Astrocyte of the hippocampus (primary cell): ENCODE measurements around the gene RIF1.
A peak's percentile ranks its signal among the peaks of the same experiment; 100 is the strongest.

ENCODE experiments used
- DNase-seq: peaks from one replicate; pipeline ENCODE4 v3.0.0; 2011; ENCODE audit warnings: low read depth, low spot score

Gene RIF1

DNA sequence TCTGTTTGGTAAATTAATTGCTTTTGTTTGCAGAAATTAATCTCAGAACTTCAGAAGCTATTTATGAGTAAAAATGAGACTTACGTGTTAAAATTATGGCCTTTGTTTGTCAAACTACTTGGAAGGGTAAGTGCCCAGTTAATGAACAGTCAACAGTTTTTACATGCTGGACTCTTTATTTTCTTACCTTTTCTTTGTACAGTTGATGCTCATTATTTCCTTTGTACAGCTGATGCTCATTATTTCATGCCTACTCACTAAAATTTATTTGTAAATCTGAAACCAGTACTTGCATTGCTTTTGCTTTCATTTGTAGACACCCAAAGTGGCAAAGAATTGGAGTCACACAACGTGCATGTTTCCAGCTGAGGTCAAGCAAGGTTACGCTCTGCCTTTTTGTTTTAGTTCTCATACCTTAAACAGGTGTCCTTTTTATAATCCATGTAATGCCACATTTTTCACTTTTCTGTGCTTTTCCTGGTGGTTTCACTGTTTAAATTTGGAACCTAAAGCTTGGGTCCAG lies 13.3 kb downstream of the RIF1 start:
- no peak for DNase-seq

DNA sequence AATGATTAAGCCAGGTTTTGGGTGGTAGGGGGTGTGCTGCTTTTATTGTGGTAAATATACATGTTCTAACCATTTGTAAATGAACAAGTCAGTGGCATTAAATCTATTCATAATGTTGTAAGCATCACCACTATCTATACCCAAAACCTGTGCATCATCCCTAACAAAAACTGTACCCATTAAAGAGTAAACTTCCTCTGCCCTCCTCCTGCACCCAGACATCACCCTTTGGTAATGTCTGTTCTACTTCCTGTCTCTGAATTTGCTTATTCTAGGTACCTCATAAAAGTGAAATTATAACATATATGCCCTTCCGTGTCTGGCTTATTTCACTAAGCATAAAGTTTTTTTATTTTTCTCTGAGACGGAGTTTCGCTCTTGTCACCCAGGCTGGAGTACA lies 14.1 kb downstream of the RIF1 start:
- DNase-seq: no peak

DNA sequence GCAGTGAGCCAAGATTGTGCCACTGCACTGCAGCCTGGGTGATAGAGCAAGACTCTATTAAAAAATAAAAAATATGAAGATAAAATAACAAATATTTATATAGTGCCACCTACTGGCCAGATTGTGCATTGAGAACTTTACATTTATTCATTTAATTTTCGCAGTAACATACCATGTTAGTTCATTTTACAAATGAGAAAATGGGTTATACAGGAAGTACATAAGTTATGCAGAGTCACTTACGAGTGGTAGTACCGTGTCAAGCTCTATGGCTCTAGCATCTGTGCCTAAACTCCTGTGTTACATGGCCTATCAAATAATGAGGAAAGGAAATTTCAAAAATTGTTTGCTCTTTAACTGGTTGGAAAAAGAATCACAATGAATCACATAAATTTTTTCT lies 27.9 kb downstream of the RIF1 start:
- peak; percentile 15 for DNase-seq

- no peak for DNase-seq
Observed at GRCh38 chr2:151438506-151438905, 28.8 kb downstream of the RIF1 start.

DNA sequence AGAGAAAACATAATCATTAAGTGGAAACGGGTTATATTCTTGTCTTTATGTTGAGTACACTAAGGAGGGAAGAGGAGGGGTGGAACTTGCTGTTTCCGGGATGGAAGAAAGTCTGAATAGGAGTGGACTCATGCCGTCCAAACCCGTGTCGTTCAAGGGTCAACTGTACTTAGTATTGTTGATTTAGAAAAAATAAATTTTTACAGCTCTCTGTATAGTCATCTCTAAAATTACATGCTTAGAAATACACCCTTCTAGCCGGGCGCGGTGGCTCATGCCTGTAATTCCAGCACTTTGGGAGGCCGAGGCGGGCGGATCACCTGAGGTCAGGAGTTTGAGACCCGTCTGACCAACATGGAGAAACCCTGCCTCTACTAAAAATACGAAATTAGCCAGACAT lies 29.4 kb downstream of the RIF1 start:
- no peak for DNase-seq

DNA sequence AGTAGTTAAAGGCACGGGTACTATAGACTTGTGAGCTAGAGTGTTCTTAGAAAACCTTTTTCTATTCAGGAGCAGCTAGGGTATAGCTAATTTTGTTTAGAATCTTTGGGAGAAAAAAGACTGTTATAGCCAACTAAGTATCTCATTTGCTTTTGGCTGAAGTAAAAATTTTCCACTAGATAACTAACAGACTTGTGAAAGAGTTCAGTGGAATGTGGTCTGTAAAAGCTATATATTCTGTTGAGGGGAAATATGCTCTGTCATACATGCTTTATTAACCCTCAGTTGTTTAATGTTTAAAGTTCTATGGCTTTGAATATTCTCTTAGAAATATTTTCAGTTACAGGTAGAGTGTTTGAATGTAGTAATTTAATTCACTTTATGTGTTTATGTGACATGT lies 49.7 kb downstream of the RIF1 start:
- DNase-seq: peak; percentile 12

DNA sequence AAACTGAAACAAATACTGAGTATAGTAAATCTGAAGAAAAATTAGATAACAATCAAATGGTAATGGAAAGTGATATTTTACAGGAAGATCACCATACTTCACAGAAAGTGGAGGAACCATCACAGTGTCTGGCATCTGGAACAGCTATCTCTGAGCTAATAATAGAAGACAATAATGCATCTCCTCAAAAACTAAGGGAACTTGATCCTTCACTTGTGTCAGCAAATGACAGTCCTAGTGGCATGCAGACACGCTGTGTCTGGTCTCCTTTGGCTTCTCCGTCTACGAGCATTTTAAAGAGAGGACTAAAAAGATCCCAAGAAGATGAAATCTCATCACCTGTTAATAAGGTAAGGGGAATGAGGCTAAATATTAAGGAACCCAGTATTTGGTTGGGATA lies 56.1 kb downstream of the RIF1 start:
- DNase-seq: no peak

GRCh38 chr2:151470556-151470955 lies 60.9 kb downstream of the RIF1 start:
- DNase-seq: no peak

DNA sequence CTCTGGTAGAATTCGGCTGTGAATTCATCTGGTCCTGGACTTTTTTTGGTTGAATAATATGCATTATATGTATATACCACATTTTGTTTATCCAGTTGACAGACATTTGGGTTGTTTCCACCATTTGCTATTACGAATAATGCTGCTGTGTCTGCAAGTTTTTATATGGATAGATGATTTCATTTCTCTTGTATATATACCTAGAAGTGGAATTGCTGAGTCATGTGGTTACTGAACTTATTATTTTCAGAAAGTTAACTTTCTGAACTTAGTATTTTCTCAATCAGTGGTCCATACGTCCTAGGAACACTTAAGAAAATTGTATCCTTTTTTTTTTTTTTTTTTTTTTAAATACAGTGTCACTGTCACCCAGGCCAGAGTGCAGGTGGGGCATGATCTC lies 63.3 kb downstream of the RIF1 start:
- DNase-seq: no peak

GRCh38 chr2:151475071-151475470 lies 65.4 kb downstream of the RIF1 start:
- DNase-seq: no peak

DNA sequence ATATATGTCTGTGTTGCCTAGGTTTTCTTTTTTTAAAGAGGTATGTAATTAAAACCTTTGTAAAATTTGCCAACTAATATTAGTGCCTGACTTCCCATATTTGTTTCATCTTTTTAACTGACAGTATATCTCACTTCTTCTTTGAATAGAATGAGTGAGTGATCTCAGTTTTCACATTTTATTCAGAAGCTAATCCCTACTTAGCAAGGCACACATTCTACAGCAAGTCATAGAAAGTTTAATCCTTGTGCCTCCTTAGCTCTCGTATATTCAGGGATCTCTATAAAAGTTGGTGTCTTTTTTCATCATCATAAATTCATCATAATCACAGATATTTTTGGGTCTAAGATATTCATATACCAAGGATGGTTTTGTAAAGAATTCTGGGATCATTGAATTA lies 66.6 kb downstream of the RIF1 start:
- no peak for DNase-seq

GRCh38 chr2:151478011-151478410 lies 68.3 kb downstream of the RIF1 start:
- DNase-seq: peak; percentile 40

DNA sequence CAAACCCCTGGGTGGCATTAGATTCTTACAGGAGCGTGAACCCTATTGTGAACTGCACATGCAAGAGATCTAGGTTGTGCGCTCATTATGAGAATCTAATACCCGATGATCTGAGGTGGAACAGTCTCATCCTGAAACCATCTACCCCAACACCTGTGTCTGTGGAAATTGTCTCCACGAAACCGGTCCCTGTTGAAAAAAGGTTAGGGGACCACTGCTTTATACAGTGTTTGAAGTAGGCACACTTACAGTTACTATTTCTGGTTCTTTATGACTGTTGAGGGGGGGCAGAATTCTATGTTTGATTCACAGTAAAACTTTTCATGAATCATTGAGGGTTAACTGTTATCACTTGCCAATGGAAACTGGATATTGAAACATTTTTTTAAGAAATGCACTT lies 72.0 kb downstream of the RIF1 start:
- DNase-seq: peak; percentile 4

GRCh38 chr2:151482171-151482725 lies 72.5 kb downstream of the RIF1 start:
- DNase-seq: peak; percentile 39

DNA sequence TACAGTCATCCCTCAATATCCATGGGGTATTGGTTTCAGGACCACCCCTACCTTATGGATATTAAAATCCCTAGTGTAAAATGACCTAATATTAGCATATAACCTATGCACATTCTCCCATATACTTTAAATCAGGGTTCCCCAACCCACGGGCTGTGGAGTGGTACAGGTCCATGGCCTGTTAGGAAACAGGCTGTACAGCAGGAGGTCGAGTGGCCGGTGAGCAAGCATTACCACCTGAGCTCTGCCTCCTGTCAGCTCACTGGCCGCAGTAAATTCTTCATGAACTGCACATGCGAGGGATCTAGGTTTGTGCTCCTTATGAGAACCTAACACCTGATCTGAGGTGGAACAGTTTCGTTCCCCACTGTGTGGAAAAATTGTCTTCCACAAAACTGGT lies 73.8 kb downstream of the RIF1 start:
- DNase-seq: no peak

DNA sequence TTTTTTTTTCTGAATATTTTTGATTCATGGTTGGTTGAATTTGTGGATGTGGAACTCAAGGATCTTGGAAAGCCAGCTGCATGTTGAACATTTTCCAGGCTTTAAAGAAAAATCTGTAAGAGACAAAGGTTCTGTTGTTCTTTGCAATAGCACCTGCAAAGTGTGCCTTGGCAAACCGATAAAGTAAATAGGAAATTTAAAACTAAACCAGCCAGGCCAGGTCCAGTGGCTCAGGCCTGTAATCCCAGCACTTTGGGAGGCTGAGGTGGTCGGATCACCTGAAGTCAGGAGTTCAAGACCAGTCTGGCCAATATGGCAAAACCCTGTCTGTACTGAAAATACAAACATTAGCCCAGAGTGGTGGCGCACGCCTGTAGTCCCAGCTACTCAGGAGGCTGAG lies 74.4 kb downstream of the RIF1 start:
- no peak for DNase-seq

GRCh38 chr2:151486053-151486452 lies 76.4 kb downstream of the RIF1 start:
- DNase-seq: no peak

DNA sequence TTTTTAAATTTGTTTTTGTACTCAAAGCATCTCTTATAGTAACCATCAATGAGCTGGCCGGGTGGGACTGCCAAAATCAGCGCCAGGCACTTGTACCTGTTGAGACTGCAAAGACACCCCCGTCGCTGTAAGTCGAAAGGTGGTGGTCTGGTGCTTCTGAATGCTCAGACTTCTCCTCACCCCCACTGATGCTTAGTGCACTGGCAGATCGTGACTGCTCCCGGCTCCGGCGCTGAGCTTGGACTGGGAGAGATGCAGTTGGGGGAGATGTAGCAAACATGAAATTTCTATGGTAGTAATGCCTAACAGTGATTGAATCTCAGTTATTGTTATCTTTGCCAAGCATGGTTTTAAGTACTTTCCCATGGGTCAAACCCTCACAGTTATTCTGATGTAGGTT lies 80.6 kb downstream of the RIF1 start:
- no peak for DNase-seq

DNA sequence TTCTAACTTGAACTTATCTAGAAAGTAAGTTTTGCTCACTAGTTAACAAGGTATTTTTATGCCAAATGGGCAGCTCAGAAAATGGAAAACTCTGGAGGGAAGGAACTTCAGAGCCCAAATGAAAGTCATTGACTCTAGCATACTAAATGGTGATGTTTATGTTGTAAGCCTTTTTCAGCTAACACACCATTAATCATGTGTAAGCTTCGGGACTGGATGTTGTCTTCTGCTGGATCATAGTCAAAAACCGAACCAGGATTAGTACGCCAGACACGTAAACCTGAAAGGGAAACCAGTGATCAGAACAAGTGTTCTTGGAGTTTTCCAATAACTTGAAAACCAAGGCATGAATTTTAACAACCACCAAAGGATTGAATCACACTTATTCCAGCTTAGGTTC lies 81.8 kb downstream of the RIF1 start:
- DNase-seq: no peak

DNA sequence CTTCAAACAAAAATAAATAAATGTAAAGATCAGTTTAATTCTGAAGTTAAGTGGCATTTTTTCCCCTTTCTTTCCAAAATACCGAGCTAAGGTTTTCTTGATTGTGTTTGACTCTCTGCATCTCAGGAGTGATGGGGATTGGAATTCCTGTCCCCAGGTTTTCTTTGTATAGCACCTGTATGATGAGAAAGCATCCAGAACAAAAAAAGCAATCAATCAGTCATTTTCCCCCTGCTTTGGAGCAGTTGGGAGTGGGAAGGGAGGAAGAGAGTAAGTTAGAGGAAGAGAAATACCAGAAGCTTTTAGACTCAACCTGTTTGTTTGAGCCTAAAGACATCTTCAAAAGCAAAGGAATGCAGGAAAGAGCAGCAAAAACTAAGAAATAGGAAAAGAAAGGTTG lies 88.5 kb downstream of the RIF1 start:
- DNase-seq: no peak

GRCh38 chr2:151506170-151506569 lies 96.5 kb downstream of the RIF1 start:
- DNase-seq: no peak

DNA sequence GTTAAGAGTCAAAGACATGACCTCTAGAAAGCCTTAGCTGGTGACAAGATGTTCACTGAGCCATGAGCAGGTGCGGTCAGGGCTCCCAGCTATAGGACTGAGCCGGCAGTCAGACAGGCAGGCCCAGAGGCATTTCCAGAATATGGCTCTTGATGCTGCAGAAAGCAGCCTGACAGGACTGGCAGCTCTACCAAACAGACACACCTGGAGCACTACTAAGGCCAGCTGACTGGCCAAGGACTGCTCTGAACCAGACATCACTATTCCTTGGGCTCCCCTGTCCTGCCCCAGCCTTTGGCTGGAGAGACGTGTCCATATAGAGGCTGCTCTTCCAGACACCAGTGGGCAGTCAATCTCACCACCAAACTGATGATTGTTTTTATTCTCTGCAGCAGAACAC lies 98.8 kb downstream of the RIF1 start:
- DNase-seq: no peak

GRCh38 chr2:151518802-151519201 lies 109.1 kb downstream of the RIF1 start:
- peak; percentile 19 for DNase-seq

GRCh38 chr2:151520976-151521375 lies 111.3 kb downstream of the RIF1 start:
- DNase-seq: no peak
